Activated CD8-positive, alpha-beta memory T cell treated with anti-CD3 and anti-CD28 coated beads, Interleukin-2, amount 50 U/mL, for 24 hours (primary cell): Measurements from ENCODE around the gene FITM2.
"Not testable (repeated sequence)": the region's sequence is repeated elsewhere in the genome, so short reads cannot be mapped to it uniquely, and the experiment has no call there.

Experiments
- DNase-seq: peaks from one replicate; pipeline ENCODE4 v3.0.0-alpha.2; 2020; ENCODE audit errors: extremely low read depth

The FITM2 gene

GRCh38 chr20:44310664-44311639 is at the start of gene FITM2:
TSS of gene FITM2 (minus strand) at chr20:44311202. CDS start at chr20:44311148, 54 bp downstream.
- peak; percentile 91 for DNase-seq

GRCh38 chr20:44360221-44360620 is 49.2 kb upstream of the FITM2 start:
- DNase-seq, result no peak

- DNase-seq, result no peak
Measured at GRCh38 chr20:44358776-44359175, 47.8 kb upstream of the FITM2 start.

GRCh38 chr20:44357555-44358125 is 46.6 kb upstream of the FITM2 start:
- DNase-seq, result no peak

GRCh38 chr20:44357020-44357419 is 46.0 kb upstream of the FITM2 start:
- DNase-seq, result no peak

- no peak for DNase-seq
Measured at GRCh38 chr20:44356353-44356723, 45.3 kb upstream of the FITM2 start.

GRCh38 chr20:44355498-44356352 is 44.7 kb upstream of the FITM2 start, which contains the start of gene HNF4A:
TSS of gene HNF4A (plus strand) at chr20:44355699. CDS start at chr20:44355805, 106 bp downstream.
- DNase-seq, result no peak

- no peak for DNase-seq
Measured at GRCh38 chr20:44354979-44355497, 44.0 kb upstream of the FITM2 start.

GRCh38 chr20:44350567-44350966 is 39.6 kb upstream of the FITM2 start:
- no peak for DNase-seq

- no peak for DNase-seq
Measured at GRCh38 chr20:44349349-44349748, 38.3 kb upstream of the FITM2 start.

GRCh38 chr20:44348168-44348659 is 37.2 kb upstream of the FITM2 start:
- no peak for DNase-seq

- not testable (repeated sequence) for DNase-seq
Measured at GRCh38 chr20:44345941-44346340, 34.9 kb upstream of the FITM2 start.

GRCh38 chr20:44345147-44345546 is 34.1 kb upstream of the FITM2 start:
- DNase-seq, result no peak

GRCh38 chr20:44344723-44345122 is 33.7 kb upstream of the FITM2 start:
- no peak for DNase-seq

- DNase-seq, result no peak
Measured at GRCh38 chr20:44343162-44343675, 32.2 kb upstream of the FITM2 start.

- no peak for DNase-seq
Measured at GRCh38 chr20:44342248-44342647, 31.2 kb upstream of the FITM2 start.

GRCh38 chr20:44336725-44337380 is 25.9 kb upstream of the FITM2 start, which contains the start of gene R3HDML:
TSS of gene R3HDML (plus strand) at chr20:44337043. CDS start at chr20:44337158, 115 bp downstream.
- no peak for DNase-seq

GRCh38 chr20:44336086-44336485 is 25.1 kb upstream of the FITM2 start:
- no peak for DNase-seq

GRCh38 chr20:44335675-44336074 is 24.7 kb upstream of the FITM2 start:
- DNase-seq, result no peak

GRCh38 chr20:44334709-44335108 is 23.7 kb upstream of the FITM2 start:
- DNase-seq, result no peak

GRCh38 chr20:44334306-44334705 is 23.3 kb upstream of the FITM2 start:
- no peak for DNase-seq
